ENCODE measurements around the gene KIF11.
"Not testable (repeated sequence)": the region's sequence is repeated elsewhere in the genome, so short reads cannot be mapped to it uniquely, and the experiment has no call there.

KIF11 gene

GRCh38 chr10:92592761-92593618, at the start of gene KIF11:
KIF11 (plus strand) TSS chr10:92593130; CDS start chr10:92593376, 246 bp downstream.
- DNase-seq: peak; percentile 98

DNA sequence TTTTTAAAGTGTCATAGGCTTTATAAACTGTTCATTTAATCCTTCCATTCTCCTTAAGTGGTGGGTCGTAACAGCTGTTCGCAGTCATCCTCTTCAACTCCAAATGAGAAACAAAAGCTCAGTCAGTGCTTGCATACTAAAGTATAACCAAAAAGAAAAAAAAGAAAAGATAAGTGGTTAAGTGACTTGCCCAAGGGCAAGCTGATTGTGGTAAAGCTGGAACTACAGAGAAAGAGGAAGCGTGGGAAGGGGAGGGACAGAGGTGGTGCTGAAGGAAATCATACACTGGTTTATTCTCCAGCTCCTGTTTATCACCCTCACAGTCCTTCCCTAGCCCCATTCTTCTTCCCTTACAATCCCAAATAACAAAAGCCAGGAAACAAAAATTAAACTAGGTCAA, 48.6 kb upstream of the KIF11 start:
- DNase-seq: no peak

DNA sequence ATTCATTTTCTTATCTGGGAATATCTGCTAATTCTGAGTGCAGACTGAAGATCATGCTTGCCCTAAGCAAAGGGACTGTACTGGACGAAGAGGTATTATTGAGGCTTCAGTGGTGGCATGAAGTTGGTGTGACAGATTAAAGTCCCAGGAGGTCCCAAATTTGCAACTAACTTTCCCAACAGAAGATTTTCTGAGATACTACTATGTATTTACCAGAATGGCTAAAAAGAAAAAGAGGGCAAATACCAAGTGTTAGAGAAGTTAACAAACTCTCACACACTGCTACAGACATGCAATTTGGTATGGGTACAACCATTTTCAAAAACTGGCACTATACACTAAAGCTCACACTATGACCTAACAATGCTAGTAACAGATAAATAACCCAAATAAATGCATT, 47.4 kb upstream of the KIF11 start:
- DNase-seq: no peak

- no peak for DNase-seq
Measured at GRCh38 chr10:92547676-92548075, 45.3 kb upstream of the KIF11 start.

DNA sequence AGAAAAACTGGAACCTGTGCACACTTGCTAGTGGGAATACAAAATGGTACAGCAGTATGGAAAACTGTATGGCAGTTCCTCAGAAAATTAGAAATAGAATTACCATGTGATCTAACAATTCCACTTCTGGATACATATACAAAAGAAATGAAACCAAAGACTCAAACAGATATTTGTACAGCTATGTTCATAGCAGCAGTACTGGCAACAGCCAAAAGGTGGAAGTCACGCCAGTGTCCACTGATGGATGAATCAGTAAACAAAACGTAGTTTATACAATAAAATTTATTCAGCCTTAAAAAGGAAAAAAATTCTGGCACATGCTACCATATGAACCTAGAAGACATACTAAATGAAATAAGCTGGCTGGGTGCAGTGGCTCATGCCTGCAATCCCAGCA, 42.0 kb upstream of the KIF11 start:
- DNase-seq: no peak

DNA sequence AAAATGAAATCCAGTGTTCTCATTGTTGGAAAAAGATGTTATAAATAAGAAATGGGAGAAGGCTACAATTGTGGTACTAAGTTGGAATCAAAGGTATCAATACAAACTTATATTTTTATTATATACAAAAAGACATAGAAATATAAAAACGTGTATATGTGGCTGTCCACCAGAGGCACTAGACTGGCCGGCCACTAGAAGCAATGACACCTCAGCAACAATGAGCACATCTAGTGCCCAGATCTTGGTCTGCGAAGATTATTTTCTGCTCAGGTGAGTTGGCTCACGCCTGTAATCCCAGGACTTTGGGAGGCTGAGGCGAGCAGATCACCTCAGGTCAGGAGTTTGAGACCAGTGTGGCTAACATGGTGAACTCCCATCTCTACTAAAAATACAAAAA, 40.6 kb upstream of the KIF11 start:
- DNase-seq: no peak

- DNase-seq: no peak
Measured at GRCh38 chr10:92553959-92554358, 39.0 kb upstream of the KIF11 start.

DNA sequence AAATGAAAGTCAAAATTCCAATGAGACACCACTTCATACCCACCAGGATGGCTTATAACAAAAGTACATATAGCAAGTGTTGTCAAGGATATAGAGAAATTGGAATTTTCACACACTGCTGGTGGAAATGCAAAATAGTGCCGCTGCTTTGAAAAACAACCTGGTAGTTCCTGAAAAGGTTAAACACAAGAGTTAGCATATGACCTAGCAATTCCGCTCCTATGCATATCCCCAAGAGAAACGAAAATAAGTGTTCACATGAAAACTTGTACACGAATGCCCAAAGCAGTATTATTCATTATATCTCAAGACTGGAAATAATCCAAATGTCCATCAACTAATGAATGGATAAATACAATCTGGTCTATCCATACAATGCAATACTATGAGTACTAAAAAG, 33.9 kb upstream of the KIF11 start:
- no peak for DNase-seq

GRCh38 chr10:92562424-92562823, 30.5 kb upstream of the KIF11 start:
- DNase-seq: no peak

DNA sequence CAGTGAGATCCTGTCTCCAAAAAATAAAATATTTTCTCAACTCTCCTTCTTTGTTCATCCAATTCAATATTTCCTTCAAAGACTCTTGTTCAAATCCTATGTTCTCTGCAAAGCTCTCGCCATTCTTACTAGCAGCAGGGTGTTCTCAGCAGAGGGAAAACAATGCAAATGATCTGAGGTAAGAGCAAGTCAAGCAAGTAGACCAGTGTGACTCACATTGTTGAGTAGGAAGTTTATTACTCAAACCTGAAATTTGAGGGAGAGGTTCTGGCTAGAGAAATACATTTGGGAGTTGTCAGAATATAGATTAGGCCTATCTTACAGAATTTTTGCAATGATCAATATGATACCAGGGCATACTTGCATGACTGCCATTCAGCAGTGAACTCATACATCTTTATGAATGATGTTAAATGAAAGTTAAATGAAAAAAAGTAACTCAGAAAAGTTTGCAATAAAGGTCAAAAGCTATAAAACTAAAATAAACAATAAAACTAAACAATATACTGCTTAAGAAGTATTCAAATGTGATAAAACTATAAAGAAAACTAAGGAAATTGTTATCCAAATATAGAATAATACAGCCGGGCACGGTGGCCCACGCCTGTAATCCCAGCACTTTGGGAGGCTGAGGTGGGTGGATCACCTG, 24.9 kb upstream of the KIF11 start:
- DNase-seq: no peak

- no peak for DNase-seq
Measured at GRCh38 chr10:92569071-92569470, 23.9 kb upstream of the KIF11 start.

DNA sequence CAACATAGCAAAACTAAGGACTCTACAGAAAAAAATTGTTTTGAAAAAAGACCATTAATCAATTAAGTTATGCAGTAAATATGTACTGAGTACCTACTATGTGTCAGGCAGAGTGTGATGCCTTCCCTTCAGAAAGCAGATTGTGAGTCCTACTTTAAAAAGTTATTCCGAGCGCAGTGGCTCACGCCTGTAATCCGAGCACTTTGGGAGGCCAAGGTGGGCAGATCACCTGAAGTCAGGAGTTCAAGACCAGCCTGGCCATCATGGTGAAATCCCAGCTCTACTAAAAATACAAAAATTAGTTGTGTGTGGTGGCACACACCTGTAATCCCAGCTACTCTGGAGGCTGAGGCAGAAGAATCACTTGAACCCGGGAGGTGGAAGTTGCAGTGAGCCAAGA, 23.3 kb upstream of the KIF11 start:
- not testable (repeated sequence) for DNase-seq

- DNase-seq: no peak
Measured at GRCh38 chr10:92571649-92572048, 21.3 kb upstream of the KIF11 start.

DNA sequence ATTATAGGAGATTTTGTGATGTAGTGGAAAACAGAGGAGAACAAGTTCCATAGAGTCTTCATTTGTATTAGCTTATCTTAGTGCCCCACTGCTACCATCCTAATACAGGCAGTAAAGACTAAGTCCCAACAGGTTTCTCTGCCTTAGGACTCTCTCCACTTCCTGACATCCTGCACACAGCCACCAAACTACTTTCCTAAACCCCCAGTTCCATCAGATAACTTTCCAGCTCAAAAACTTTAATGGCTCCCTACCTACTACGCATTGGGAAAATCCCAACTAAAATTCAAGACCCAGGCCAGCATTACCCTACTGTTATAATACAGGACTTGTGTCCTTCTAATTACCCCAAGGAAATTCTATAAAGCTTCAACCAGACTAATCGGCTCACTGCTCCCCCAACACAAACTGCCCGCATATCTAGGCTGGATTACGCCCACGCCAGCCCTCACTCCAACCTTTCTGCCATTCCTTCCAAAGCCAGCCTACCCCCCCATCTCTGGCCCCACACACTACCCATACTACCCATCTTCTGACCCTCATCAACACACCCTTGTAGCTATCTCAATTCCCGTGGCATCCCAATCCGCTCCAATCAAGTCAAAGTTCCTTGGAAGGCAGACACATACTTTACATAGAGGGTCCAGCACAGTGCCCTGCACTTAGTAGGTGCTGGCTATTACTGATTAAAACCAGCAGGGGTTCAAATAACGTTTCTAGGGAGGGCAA, 20.4 kb upstream of the KIF11 start:
- no peak for DNase-seq

DNA sequence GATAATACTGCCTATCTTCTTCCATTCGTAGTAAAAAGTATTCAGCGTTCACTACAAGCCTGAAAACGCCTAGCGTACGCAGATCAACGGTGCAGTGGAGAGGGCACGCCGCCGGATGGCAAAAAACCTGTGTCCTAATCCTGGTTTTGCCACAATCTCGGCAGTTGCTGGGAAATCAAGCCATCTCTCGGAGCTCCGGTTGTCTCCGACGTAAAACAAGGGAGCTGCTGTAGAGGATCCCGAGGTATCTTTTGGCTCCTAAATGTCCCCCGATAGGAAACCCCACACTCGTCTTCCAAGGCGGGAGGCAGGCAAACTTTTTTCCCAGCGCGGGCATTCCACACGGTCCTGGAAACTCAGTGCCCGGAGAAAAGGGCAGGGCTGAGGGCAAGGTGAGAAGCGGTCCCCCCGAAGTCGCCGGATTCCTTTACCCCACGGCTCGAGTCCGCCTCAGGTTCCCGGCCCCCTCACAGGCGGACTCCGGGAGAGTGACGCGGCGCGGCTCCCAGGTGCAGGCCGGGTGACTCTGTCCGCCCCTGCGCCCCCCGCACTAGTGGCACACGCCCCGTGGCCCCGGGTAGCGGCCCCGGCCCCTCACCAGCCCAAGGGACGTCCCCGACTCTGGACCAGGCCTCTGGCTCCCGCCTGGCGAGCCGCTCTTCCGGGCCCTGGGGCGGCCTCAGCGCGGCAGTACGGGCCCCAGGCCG, 19.7 kb upstream of the KIF11 start:
- no peak for DNase-seq

DNA sequence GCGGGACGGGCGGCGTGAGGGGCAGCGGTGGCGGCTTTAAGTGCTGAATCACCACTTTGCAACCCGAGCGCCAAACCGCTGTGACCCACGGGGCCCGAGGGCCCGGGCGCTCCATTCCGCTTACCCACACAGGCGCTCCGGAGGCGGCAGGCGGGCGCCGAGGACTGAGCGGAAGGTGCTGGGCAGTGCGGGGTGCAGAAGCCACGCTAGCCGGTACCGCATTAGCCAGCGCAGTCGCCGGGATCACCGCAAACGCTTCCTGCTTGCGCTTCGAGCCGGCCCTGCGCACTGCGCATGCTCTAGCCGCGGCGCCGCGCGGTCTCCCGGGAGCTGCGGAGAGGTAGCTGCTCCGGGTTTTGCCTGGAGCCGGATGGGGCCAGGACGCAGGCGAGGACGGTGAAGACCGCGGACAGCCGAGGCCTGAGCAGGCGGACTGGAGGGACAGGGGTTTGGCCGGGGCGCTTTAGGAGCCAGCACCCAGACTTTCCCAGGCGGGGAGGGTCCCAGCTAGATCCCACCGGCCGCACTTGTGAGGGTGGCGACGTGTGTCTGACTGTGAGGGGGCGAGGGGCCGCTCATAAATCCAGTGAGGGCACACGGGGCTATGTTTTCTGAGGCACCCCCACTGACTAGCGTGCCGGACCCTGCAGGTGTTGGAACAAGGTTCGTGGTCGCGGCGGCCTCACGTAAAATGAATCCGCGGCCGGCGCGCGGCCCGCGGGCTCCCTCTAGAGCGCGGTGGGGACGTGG, 19.0 kb upstream of the KIF11 start, which contains the start of gene IDE:
IDE (minus strand) TSS at position 296 of the 750 bp plus-strand sequence; CDS start at position 222, 74 bp downstream.
- peak; percentile 94 for DNase-seq

DNA sequence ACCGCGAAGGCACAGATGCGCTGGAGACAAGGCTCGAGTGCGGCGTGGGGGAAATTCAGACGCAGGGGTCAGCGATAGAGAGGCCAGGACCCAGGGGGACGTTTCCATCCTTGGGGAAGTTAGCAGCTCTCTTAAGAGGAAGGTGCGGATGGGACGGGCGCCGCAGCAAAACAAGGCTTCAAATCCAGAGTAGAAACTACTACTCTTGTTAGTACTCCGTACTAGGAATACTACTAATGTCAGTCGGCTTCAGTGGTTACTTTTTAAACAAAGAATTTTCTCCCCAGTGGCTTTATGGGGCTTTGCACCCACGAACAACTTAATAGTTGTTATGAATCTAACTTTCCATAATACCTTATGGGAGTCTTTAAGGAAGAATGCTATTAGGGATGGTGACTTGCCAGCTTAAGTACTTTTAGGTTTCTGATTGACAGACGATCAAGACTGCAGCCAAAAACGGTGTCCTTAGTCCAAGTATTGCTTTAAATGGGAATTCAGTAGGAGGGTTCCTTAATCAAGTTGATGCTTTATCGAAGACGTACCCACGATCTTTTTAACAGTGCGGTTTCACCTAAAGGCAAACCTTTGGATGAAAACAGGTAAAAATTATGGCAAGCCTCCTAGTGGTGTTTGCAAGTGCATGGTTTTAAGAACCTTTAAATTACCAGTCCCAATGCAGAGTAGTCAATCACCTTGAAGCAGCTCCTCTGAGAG, 18.2 kb upstream of the KIF11 start:
- DNase-seq: no peak

DNA sequence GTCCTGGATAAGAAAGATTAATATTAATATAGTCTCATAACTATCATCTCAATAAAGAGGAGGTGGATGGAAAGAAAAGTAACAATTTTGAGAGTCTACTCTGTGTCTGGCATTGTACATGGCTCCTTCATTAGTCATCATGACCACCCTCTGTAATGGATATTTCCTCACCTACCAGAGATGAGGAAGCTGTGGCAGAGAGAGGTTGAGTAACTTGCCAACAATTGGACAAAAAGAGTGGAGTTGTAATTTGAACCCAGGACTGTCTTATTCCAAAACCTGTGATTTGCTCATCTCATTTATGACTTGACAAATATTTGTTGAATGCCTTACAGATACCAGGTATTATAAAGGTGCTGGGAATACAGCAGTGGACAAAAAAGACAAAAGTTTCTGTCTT, 17.0 kb upstream of the KIF11 start:
- DNase-seq: no peak

GRCh38 chr10:92582347-92582746, 10.6 kb upstream of the KIF11 start:
- DNase-seq: not testable (repeated sequence)

DNA sequence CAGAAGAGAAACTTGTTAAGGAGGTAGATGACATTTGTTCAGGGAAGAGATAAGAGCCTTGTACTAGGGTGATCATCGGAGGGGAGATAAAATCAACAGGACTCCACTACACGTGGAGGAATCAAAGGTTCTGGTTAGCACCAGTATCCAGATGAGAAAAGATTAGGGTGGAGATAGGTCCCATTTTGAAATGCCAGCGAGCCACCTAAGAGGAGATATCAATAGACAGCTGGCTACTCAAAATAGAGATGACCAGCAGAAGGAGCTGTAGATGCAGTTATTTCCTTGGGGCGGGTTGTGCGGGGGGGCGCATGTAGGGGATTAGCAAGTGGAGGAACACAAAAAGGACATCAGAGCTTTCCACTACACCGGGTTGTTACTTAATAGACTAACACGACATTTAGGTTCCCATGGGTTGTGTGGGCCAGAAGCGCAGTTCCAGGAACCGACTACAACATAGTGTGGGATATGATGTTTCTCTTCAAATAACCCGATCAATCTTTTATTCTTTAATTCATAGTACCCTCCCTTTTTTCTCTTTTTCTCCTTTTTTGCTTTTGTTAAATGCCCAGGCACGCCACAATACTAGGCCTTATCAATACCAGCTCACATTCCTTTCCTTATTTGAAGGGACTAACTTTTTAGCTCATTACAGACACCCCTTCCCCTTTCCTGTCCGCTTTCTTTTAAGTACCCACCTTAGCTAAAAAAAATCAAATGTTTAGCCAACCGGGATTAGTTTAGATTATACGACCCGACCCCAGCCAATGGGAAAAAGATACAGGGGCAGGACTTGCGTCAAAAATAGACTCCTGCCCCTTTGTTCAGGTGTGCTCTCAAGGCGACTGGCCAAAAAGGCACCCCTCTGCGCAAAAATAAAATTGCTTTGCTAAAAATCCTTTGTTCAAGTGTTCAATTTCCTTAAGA, 2.0 kb upstream of the KIF11 start:
- DNase-seq: peak; percentile 59
